CD4-positive, alpha-beta T cell treated with Interferon gamma for 1 hour (primary cell): Measurements from ENCODE around the gene UBQLN2.
"Not testable (repeated sequence)": the region's sequence is repeated elsewhere in the genome, so short reads cannot be mapped to it uniquely, and the experiment has no call there.

Experiments used
- DNase-seq: peaks from one replicate; pipeline ENCODE4 v3.0.0-alpha.2; 2020

UBQLN2 gene

GRCh38 chrX:56563231-56564161 is at the start of gene UBQLN2:
Gene UBQLN2 (plus strand): TSS chrX:56563627. CDS start chrX:56563874, 247 bp downstream.
- peak; percentile 81 for DNase-seq

DNA sequence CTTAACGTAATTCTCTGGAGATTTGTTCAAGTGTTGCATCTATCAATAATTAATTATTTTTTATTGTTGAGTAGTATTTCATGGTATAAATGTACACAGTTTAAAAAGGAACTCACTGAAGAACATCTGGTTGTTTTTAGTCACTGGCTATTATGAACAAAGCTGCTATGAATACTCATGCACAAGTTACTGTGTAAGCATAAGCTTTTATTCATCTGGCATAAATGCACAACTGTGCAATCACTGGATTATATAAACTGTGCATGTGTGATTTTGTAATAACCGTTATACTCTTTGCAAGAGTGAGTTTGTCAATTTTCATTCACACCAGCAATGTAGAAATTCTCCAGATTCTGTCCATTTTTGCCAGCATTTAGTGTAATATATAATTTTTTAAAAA is 43.8 kb upstream of the UBQLN2 start:
- DNase-seq: no peak

- not testable (repeated sequence) for DNase-seq
These were observed 33.9 kb upstream of the UBQLN2 start for GRCh38 chrX:56529482-56530007.

- DNase-seq: no peak
These were observed 33.4 kb upstream of the UBQLN2 start for GRCh38 chrX:56530011-56530410.

- no peak for DNase-seq
These were observed 12.8 kb upstream of the UBQLN2 start for GRCh38 chrX:56550667-56551066.

GRCh38 chrX:56554870-56555269 is 8.6 kb upstream of the UBQLN2 start:
- no peak for DNase-seq

DNA sequence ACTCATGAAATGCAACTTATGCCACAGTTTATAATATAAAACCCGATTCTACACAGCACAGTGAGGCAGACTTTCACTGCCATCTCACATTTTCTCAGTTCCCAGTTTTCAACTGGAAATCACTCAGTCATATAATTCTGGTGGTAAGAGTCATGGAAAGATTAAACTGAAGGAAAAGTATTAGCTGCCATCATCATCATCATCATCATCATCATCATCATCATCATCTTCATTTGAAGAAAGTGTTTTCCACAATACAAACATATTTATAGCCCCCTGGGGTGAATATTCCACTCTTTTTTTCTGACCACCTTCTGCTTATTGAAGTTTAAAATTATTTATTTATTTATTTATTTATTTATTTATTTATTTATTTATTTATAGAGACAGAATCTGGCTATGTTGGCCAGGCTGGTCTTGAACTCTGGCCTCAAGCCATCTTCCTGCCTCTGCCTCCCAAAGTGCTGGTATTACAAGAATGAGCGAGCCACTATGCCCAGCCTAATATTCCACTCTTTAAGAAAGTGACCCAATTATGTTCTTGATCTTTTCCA is 6.0 kb upstream of the UBQLN2 start:
- DNase-seq: no peak

GRCh38 chrX:56564164-56564885 is 898 bp downstream of the UBQLN2 start:
- DNase-seq: no peak

GRCh38 chrX:56564921-56565840 is 1.8 kb downstream of the UBQLN2 start:
- DNase-seq: no peak

GRCh38 chrX:56569378-56570057 is 6.1 kb downstream of the UBQLN2 start:
- peak; percentile 14 for DNase-seq

- DNase-seq: no peak
These were observed 9.5 kb downstream of the UBQLN2 start for GRCh38 chrX:56572975-56573374.

- DNase-seq: no peak
These were observed 11.4 kb downstream of the UBQLN2 start for GRCh38 chrX:56574861-56575260.

DNA sequence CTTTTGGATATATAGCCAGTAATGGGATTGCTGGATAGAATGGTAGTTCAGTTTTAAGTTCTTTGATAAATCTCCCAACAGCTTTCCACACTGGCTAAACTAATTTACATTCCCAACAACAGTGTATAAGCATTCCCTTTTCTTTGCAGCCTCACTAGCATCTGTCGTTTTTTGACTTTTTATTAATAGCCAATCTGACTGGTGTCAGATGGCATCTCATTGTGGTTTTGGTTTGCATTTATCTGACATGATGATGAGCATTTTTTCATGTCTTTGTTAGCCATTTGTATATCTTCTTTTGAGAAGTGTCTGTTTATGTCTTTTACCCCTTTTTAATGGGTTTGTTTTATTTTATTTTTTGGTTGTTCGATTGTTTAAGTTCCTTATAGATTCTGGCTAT is 13.3 kb downstream of the UBQLN2 start:
- DNase-seq: no peak

DNA sequence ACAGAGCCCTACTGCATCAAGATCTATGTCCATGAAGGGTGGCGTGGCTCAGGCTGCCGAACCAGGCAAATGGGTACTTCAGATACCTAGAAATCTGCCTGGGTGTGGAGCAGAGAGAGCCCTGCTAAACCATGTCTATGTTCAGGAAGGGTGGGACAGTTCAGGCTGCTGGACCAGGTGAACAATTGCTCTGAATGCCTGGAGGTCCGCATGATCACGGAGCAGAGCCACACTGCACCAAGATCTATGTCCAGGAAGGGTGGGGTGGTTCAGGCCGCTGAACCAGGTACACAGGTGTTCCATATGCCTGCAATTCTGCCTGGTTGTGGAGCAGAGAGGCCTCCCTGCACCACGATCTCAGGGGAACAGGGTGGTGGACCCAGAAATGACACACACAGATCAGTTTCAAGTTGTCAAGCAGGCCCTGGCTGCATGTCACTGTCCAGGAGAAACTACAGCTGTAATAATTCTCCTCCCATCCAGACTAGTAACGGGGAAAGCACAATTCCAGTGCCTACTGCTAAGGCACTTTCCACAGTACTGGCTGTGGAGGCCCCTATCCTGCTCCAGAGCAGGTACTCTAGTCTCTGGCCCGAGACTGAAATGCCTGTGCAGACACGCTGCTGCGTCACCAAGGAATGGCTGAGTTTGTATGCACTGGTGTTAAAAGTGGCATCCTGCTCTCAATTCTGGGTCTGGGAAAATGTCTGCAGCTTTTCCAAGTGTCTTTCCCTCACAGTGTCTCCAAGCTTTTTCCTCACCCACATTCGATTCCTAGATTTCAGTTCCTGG is 25.2 kb downstream of the UBQLN2 start:
- DNase-seq: no peak

GRCh38 chrX:56591830-56592229 is 28.4 kb downstream of the UBQLN2 start:
- DNase-seq: not testable (repeated sequence)

- no peak for DNase-seq
These were observed 36.7 kb downstream of the UBQLN2 start for GRCh38 chrX:56600141-56600540.

DNA sequence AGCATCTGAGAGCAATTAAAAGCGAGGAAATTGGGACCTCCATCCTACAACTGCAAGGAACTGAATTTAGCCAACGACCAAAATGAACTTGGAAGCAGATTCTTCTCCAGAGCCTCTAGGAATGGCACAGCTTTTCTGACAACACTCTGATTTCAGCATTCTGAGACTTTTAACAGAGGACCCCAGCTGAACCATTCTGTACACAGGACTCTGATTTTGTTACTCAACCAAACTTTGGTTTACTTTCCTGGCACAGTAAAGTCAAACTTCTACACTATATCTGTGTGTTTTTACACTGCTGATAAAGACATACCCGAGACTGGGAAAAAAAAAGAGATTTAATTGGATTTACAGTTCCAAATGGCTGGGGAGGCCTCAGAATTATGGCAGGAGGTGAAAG is 37.6 kb downstream of the UBQLN2 start:
- no peak for DNase-seq

DNA sequence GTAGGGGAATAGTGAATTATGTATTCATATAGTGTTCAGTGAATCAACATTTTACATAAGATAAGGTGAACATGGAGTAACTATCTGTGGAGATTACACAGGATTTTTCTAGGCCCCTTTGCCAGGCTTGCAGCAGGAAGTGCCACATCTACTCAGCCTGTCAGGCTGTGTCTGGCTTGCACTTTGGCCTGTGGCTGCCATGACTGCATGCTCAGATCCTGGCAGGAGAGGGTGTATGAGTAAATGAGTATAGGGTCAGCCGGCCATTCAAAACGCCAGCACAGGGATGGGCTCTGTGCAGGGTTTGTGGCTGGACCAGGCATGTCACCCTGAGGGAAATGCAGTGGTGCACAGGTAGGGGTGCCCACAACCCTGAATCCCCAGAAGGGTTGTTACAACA is 51.9 kb downstream of the UBQLN2 start:
- DNase-seq: no peak
